ENCODE measurements around the gene KRT74.

The KRT74 gene

GRCh38 chr12:52518574-52519386 is 54.9 kb downstream of the KRT74 start:
- no peak for DNase-seq

- DNase-seq: no peak
Measured at GRCh38 chr12:52517888-52518287, 55.8 kb downstream of the KRT74 start.

- no peak for DNase-seq
Measured at GRCh38 chr12:52517005-52517835, 56.4 kb downstream of the KRT74 start.

- no peak for DNase-seq
Measured at GRCh38 chr12:52515927-52516831, 57.5 kb downstream of the KRT74 start.

Measured in midbrain (tissue), 1 donor.